Endodermal cell (in vitro differentiated cells): ENCODE measurements around the gene ACTRT2. TPM values are rescaled to one million over a fixed set of nuclear protein-coding genes. Genes with fewer than 3 reads are reported as not detected.

ENCODE experiments used
- DNase-seq: peaks from one replicate; pipeline ENCODE4 v3.0.0-alpha.2; 2017
- H3K27ac ChIP-seq: 2 replicates; pipeline ENCODE4 v1.5.1; 2013; ENCODE audit warnings: mild to moderate bottlenecking, low read depth, low read length, moderate library complexity
- H3K27me3 ChIP-seq: 2 replicates; pipeline ENCODE4 v1.6.1; 2013; ENCODE audit warnings: mild to moderate bottlenecking, low read length, moderate library complexity; ENCODE audit not compliant: insufficient read depth, control insufficient read depth, poor library complexity, severe bottlenecking
- H3K36me3 ChIP-seq: 2 replicates; pipeline ENCODE4 v1.7.0; 2013; ENCODE audit warnings: mild to moderate bottlenecking, low read length, moderate library complexity; ENCODE audit not compliant: control insufficient read depth, insufficient read depth
- H3K4me1 ChIP-seq: one replicate; pipeline ENCODE4 v1.7.0; 2013; ENCODE audit warnings: low read length; ENCODE audit not compliant: control insufficient read depth, insufficient read depth
- H3K4me3 ChIP-seq: 2 replicates; pipeline ENCODE4 v1.5.1; 2013; ENCODE audit warnings: mild to moderate bottlenecking, low read length, moderate library complexity
- H3K9ac ChIP-seq: 2 replicates; pipeline ENCODE4 v1.6.1; 2013; ENCODE audit warnings: mild to moderate bottlenecking, low read length, moderate library complexity; ENCODE audit not compliant: poor library complexity, severe bottlenecking; ENCODE audit errors: extremely low read depth
- H3K9me3 ChIP-seq: 2 replicates; pipeline ENCODE4 v1.6.1; 2013; ENCODE audit warnings: mild to moderate bottlenecking, low read length, moderate library complexity; ENCODE audit not compliant: control insufficient read depth
- H3K27ac Mint-ChIP-seq: 2 replicates; pipeline ENCODE4 v1.8.0; 2020; ENCODE audit warnings: mixed read lengths
- H3K27me3 Mint-ChIP-seq: 2 replicates; pipeline ENCODE4 v1.8.0; 2021; ENCODE audit warnings: mild to moderate bottlenecking, mixed read lengths; ENCODE audit not compliant: insufficient read depth
- H3K36me3 Mint-ChIP-seq: 2 replicates; pipeline ENCODE4 v1.8.0; 2020; ENCODE audit warnings: low read depth, mixed read lengths
- H3K4me1 Mint-ChIP-seq: 2 replicates; pipeline ENCODE4 v1.8.0; 2020; ENCODE audit warnings: mixed read lengths
- H3K4me3 Mint-ChIP-seq: 2 replicates; pipeline ENCODE4 v1.8.0; 2020; ENCODE audit warnings: mild to moderate bottlenecking, moderate library complexity, mixed read lengths
- H3K9me3 Mint-ChIP-seq: 2 replicates; pipeline ENCODE4 v1.8.0; 2020; ENCODE audit warnings: mild to moderate bottlenecking, mixed read lengths
- CTCF ChIP-seq: fragments of 200-600 bp; sonication (generic); conservative IDR thresholded peaks from 2 replicates; pipeline ENCODE4 v1.5.0; 2021; ENCODE audit warnings: antibody characterized with exemption, mild to moderate bottlenecking
- WGBS, 2 experiments: methylation state at CpG; one replicate each; pipeline versions ENCODE4 v1.1.5 to v1.1.7; 2013; ENCODE audit warnings: missing lambda C conversion rate in 2 of 2, mixed read lengths in 1 of 2; ENCODE audit not compliant: insufficient coverage in 1 of 2, insufficient read length in 1 of 2; 5-methylcytosine and 5-hydroxymethylcytosine counted together
- total RNA-seq, 2 donors: library from RNA; stranded (reverse); fragmentation: NEBNext Ultra II Directional in 1 of 2; extraction: Animal tissue kit (Norgen Biotek cat#: 25700) in 1 of 2; gene quantifications; 2 replicates in 1 of 2; 3 replicates in 1 of 2; pipeline ENCODE4 v1.2.1, GENCODE V29; 2021

Gene ACTRT2
- total RNA-seq, 2 donors from 2014 or later: not detected

GRCh38 chr1:3034728-3035562, 13.7 kb downstream of the ACTRT2 start:
- no peak overlapping the region for H3K9ac ChIP-seq
- WGBS, 2 experiments: 83 to 88% methylated on average over 4 to 14 of the region's 14 CpGs
- Mint-ChIP-seq H3K27ac (no peak overlapping the region), H3K9me3 (peaks cover 62% of the 10 kb centered on the region), H3K4me1 (no peaks in the 10 kb centered on the region), H3K27me3 (no peaks in the 10 kb centered on the region), H3K36me3 (no peaks in the 10 kb centered on the region), H3K4me3 (no peak overlapping the region)
- peaks cover 9% of the 10 kb centered on the region for H3K9me3 ChIP-seq
- TF ChIP-seq CTCF: no peak
- no peaks in the 10 kb centered on the region for H3K27me3 ChIP-seq
- no peaks in the 10 kb centered on the region for H3K36me3 ChIP-seq
- no peak overlapping the region for H3K4me3 ChIP-seq
- no peak overlapping the region for H3K27ac ChIP-seq
- DNase-seq: peak; percentile 18
- H3K4me1 ChIP-seq: no peaks in the 10 kb centered on the region

GRCh38 chr1:3035563-3036446, 14.5 kb downstream of the ACTRT2 start:
- no peaks in the 10 kb centered on the region for H3K27me3 Mint-ChIP-seq
- no peak overlapping the region for H3K4me3 Mint-ChIP-seq
- no peaks in the 10 kb centered on the region for H3K36me3 Mint-ChIP-seq
- peak; percentile 23 for DNase-seq
- TF ChIP-seq CTCF: no peak
- H3K27ac Mint-ChIP-seq: no peak overlapping the region
- Histone ChIP-seq H3K9ac (no peak overlapping the region), H3K27me3 (no peaks in the 10 kb centered on the region), H3K4me1 (no peaks in the 10 kb centered on the region), H3K4me3 (no peak overlapping the region), H3K27ac (no peak overlapping the region), H3K36me3 (no peaks in the 10 kb centered on the region), H3K9me3 (peaks cover 15% of the 10 kb centered on the region)
- H3K9me3 Mint-ChIP-seq: peaks cover 56% of the 10 kb centered on the region
- 80 to 93% methylated on average over 10 to 19 of the region's 19 CpGs for WGBS, 2 experiments
- no peaks in the 10 kb centered on the region for H3K4me1 Mint-ChIP-seq

DNA sequence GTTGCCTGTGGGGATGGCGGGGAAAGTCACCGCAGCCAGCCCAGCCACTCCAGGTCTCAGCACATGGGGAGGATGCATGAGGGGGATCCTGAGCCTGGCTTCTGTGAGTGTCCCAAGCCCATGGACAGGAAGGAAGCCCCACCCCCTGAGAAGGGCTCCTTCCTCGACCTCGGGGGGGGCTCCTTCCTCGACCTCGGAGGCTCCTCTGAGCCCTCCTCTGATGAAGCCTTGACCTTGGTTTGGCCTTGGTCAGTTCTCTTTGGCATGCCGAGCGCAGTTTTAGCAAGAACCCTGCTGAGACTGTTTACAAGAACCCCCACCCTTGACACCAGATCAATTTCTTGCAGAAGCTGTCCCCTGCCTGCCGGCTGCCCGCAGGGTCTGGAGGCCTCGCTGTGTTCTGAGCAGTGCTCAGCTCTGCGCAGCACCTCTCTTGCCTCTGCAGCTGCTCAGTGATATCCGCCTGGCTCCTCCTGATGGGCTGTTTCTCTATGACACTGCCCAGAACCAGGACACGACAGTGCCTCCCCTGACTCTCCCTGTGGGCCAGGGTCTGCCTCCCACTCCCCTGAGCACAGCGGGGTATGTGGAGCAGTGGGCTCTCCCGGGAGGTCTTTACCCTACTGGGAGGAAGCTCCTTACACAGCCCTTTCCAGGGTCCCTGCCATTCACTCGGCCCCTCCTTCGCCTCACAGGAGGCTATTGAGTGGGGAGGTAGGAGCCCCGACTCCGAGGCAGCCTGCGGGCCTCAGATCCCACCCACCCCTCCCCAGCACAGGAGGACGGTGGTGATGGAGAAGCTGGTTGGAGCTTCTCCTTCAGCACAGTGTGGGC, 15.4 kb downstream of the ACTRT2 start:
- Mint-ChIP-seq H3K9me3 (peaks cover 51% of the 10 kb centered on the region), H3K36me3 (no peaks in the 10 kb centered on the region), H3K27me3 (no peaks in the 10 kb centered on the region), H3K27ac (no peak overlapping the region), H3K4me3 (no peak overlapping the region), H3K4me1 (no peaks in the 10 kb centered on the region)
- Histone ChIP-seq H3K4me3 (no peak overlapping the region), H3K4me1 (no peaks in the 10 kb centered on the region), H3K36me3 (no peaks in the 10 kb centered on the region), H3K27me3 (no peaks in the 10 kb centered on the region), H3K9ac (no peak overlapping the region), H3K27ac (no peak overlapping the region), H3K9me3 (peaks cover 19% of the 10 kb centered on the region)
- no peak for DNase-seq
- no peak for TF ChIP-seq CTCF
- WGBS, 2 experiments: 75 to 84% methylated on average over 11 to 19 of the region's 22 CpGs
